CMK (cell line): ENCODE results near the gene ACSL3.
"Not testable (repeated sequence)": the region's sequence is repeated elsewhere in the genome, so short reads cannot be mapped to it uniquely, and the experiment has no call there.

ENCODE experiments used
- DNase-seq: peaks from one replicate; pipeline ENCODE4 v3.0.0-alpha.2; 2010; ENCODE audit warnings: low read depth

ACSL3 gene

DNA sequence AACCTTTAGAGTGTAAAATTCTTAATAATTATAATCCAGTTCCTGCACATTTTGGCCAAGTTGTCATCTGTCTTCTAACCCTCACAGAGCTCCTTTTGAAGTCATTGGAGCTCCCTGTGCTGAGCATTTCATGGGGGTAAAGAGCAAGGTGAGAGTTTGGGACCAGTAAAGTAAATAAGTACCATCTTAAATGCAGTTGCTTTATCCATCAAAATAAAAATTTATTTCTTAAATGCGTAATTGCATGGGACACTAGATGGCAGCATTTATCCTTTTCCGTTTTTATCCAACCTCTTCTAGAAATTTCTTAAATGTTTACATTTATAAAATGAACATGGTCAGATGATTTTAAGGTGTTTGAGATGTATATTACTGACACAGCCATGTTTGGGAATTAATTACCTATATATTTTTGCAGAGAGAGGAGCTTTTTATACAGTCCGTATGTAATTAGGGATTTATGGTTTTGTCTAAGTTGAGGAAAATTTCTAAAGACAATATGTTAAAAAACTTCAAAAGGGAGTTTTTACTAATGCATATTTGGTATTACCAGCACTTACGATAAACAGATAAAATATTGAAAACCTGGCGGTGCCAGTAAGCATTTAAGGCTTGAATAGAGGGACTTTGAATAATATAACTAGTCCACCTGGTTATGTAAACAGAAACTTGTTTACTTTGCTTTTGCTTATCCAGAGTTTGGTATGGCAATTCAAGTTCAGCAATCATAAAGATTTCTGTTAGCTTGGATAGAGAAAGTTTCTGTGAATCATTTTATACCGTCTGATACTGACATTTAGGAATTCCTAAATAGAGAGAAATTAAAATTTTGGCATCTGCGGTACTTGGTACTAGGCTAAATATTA lies 54.5 kb downstream of the ACSL3 start:
- DNase-seq: no peak

DNA sequence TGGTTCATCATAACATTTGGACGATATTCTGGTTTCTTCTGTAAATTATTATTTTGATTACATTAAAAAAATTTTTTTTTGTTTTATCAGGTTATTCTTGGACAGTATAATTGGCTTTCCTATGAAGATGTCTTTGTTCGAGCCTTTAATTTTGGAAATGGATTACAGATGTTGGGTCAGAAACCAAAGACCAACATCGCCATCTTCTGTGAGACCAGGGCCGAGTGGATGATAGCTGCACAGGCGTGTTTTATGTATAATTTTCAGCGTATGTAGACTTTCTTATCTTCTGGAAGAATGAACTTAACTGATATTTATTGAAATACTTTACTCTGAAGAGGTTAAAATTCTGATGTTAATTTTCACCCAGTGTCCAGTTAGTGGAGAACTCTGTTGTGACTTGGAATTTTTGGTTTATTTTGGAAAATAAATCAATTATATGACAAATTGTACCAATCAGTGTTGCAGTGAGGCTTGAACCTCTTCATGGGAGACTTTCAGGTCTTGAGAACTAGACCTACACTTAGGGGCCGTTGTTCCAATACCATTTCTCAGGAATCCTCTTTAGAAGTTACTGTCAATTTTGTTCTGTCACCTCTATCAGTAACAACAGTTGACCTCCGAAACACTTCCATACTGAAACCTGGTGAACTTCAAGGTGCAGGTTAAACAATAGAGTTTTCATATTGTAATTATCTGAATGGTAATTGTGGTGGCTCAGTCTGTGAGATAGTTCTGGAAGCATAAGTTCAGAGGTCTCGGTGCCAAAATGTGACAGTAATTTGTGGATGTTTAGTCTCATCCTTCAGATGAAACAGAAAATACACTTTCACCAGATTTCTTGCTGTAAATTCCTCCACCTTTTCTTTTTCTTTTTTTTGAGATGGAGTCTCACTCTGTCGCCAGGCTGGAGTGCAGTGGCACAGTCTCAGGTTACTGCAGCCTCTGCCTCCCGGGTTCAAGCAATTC lies 55.7 kb downstream of the ACSL3 start:
- no peak for DNase-seq

DNA sequence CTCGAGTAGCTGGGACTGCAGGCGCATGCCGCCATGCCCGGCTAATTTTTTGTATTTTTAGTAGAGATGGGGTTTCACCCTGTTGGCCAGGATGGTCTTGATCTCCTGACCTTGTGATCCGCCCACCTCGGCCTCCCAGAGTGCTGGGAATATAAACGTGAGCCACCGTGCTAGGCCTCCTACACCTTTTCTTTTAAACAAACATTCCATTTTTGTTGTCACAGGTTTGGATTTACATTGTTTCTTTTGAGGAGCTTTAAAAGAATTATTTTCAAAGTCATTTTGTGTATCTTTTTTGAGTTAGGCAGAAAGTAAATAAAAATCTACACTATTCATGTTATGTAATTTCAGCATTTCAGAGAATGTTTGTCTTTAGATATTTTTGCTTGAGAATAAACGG lies 56.4 kb downstream of the ACSL3 start:
- not testable (repeated sequence) for DNase-seq

DNA sequence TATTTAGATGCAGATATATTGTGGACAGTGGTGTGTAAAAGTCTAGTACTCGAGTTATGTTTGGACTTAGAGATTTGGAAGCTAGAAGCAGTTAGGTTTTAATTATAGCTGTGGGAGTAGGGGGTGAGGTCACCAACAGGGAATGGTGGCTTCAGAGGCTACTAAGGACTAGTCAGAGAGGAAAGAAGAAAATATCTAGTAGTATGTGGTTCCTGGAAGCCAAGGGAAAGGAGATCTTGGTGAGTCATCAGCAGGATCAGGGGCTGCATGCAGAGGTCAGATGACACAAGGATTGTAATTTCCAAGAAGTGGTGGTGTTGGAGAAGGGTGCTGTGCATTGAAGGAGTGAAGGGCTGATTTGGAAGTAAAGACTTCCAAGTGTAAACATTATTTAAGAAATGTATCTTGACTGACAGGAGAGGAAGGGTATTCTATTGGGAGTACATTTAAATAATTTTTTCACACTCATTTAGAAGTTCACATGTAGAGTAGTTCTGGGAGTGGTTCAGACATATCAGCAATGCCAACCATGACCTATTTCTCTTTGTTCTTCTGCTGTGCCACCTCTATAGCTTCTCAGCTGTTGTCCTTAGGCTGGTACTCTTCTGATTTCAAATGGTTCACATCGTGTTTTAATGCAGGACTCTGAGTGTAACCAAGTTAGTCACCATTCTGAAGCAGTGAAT lies 59.1 kb downstream of the ACSL3 start:
- DNase-seq: no peak

DNA sequence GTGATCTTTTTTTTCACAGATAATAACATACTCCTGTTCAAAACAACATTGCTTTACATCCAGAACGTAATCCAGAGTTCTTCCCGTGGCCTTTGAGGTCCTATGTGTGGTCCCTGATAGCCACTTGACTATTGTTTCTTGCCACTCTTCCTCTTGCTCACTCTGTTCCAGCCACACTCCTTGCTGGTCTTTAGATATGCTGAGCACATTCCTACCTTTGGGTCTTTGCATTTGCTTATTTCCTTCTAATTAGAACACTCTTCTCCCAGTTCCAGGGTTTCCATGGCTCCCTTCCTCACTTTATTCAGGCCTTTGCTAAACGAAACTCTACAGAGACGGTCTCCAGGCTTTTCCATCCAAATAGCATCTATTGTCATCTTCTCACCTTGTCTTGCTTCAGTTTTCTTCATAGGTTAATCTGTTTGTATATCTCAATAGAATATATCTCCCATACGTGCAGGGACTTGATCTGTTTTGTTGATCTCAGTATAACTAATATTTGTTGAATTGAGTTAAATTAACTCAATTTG lies 59.9 kb downstream of the ACSL3 start:
- no peak for DNase-seq

DNA sequence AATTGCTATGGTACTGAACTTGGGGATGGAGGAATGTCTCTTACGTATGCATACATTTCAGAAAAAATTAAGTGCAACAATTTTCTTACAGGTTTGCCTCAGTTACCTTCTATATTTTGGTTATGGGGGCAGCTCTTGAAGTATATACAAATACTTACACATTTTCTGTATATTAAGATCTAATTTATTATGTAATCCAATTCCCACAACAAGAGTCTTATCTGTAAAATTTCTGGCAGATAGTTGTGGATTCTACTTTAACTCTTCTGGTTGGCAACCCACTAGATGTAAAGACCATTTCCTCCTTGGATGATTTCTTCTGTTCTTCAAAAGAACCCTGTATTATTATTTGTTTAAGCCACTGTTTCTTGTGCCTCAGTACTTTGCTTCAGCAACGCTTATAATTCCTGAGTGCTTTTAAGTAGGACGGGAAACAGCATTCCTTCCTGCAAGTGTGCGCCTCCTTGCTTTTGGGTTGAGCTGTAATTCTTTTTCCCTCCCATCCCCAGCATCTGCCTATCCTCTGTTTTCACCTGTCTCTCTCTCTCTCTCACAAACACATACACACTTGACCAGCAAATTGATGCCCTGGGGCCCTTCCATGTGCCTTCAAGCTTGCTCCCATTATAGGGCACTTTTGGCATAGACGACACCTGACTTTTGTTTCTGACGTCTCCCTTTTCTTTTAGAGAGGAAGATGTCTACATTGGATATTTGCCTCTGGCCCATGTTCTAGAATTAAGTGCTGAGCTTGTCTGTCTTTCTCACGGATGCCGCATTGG lies 61.4 kb downstream of the ACSL3 start:
- no peak for DNase-seq

DNA sequence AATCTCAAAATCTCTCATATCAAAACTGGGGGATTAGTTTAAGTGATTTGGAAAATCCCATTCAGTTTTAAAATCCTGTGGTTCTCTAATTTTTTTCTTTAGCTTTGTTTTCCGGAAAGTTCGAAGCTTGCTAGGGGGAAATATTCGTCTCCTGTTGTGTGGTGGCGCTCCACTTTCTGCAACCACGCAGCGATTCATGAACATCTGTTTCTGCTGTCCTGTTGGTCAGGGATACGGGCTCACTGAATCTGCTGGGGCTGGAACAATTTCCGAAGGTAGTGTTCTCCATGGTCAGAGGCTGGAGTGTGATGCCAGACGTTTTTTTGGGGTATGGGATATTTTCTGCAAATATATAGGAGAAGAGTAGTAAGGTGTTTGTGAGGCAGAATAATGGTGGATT lies 66.1 kb downstream of the ACSL3 start:
- no peak for DNase-seq

DNA sequence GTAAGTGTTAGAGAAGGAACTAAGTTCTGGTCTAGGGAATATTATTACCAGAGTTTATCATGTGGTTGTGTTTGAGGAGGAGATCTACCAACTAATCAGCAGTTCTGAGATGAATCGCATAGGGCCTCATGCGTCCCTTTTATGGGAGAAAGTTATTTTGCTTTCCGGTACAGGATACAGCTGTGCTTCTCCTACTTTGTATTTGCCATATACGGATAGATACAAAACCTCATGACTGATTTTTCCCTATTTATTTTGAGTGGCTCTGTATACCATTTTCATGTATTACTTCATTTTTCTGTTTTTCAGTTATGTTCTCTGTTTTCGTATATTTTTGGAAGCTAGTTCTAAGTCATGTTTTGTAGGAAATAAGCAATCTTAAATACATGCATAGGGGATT lies 66.8 kb downstream of the ACSL3 start:
- DNase-seq: no peak

DNA sequence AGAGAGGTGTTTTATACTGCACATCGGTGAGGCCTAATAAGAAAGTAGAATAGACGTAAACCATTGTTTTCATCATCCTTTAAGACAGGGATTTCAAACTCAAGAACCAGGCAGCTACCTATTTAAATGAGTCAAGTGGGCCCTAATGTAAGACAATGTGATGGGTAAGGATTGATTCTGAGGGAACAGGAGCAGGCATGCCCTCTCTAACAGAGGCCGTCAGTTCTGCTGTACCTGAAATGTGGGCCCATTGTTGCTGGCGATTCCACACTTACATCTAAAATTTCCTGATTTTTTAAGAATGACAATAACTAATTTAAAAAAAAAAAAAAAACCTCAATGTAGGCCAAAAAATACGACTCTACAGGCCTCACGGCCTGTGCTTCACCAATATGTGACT lies 67.5 kb downstream of the ACSL3 start:
- DNase-seq: no peak

DNA sequence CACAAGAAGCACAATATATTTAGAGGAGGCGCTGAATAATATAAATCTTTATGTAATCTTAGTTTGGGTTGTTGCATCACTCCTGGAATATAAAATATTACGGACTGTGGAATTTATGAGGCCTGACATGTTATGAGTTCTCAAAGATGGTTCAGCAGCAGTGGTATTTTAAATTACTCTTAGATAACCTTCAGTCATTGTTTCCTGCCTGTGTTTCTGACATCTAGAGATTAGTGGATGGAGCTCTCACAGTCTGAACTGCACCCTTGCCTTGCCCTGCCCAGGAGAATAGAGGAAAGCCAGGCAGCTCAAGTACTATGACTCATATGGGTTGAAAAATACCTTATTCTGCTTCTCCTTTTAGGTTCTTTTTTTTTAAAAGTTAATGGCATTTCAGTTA lies 70.0 kb downstream of the ACSL3 start:
- DNase-seq: no peak

DNA sequence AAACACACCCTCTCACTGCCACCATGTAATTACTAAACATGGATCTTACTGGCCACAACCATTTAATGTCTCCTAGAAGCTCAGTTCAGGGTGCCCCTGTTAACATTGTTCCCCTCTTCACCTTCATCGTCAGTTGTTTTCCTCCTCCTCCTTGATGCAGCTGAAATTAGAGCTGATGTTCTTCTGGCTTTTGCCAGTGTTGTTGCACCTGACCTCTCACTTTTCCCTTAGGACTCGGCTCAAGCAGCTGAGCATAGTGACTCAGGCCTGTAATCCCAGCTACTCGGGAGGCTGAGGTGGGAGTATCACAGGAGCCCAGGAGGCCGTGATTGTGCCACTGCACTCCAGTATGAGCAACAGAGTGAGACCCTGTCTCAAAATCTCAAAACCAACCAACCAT lies 70.8 kb downstream of the ACSL3 start:
- DNase-seq: no peak

DNA sequence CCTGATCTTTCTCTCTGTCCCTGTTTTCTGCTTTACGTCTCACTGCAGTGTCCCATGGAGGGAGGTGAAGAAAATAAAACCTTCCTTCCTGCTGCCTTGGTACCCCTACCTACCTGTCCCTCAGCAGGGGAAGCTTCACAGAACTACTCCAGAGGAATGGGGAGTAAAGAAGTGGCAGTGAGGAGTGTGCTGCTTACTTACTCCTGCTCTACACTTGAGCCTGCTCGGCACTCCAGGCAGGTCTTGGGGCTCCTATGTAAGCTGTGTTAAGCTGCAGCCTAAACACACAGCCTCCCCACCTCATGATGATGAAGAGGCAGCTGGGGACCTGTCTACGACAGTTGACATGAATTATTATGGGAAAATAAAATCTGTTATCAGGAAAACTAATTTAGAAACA lies 72.6 kb downstream of the ACSL3 start:
- DNase-seq: no peak

DNA sequence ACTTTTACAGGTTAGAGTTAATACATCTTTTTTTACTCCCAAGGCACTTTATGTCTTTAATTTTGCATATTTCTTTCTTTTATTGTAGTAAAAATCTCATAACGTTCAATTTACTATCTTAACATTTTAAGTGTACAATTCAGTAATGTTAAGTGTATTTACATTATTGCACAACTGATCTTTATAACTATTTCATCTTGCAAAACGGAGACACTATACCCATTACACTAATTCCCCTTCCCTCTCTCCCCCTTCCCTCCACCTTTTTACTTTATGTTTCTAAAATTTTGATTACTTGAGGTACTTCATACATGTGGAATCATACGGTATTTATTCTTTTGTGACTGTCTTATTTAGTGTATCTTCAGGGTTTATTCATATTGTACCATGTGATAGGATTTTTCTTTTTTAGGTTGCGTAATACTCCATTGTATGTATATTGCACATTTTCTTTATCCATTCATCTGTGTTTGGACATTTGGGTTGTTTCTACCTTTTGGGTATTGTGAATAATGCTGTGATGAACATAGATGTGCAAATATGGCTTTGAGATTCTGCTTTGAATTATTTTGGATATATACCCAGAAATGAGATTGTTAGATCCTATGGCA lies 75.0 kb downstream of the ACSL3 start:
- DNase-seq: no peak

DNA sequence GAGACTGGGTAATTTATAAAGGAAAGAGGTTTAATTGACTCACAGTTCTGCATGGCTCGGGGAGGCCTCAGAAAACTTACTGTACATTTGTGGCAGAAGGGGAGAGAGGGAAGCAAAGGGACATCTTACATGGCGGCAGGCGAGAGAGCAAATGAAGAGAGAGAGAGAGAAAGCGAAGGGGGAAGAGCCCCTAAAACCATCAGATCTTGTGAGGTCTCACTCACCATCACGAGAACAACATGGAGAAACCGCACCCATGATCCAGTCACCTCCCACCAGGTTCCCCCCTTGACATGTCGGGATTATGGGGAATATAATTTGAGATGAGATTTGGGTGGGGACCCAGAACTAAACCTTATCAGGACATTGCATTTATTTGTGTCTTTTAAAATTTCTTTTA lies 75.9 kb downstream of the ACSL3 start:
- no peak for DNase-seq

DNA sequence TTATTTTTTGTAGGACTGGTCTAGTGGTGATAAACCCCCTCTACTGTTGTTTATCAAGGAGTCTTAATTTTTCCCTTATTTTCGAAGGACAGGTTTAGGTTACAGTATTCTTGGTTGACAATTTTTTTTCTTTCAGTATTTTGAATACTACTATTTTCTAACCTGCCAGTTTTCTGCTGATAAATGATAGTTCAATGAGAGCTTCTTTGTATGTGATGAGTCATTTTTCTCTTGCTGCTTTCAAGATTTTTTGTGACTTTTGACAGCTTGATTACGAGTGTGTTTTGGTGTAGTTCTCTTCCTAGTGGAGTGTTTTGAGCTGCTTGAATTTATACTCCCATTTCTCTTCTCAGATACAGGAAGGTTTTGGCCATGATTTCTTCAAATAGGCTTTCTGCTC lies 77.5 kb downstream of the ACSL3 start:
- no peak for DNase-seq

DNA sequence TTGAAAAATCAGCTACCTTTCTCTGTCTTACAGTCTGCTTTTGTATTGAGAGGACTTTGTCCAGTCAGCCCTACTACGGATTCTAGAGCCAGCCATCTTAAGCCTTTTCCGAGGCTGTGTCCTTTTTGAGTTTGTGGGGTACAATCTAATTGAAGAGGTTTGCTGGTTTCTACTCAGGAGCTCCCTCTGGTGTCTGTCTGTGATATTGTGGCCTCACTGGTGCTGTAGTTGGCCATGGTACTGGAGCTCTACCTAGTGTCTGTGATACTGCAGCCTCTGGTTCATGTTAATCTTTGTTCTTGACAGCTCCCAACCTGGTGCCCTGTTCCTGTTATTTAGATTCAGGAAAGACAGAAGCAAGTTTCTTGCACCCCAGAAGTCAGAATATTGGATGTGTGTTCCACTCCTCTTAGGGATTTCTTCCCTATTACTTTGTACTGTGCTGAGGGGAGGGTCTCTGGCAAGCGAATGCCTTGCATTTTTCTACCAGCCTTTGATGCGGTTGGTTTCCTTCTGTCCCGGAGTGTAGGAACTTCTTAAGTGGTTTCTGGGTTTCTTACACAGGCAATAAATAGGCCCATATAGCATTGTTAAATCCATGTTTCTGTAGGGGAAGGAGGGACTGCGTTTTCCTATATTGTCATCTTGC lies 78.5 kb downstream of the ACSL3 start:
- peak; percentile 47 for DNase-seq

DNA sequence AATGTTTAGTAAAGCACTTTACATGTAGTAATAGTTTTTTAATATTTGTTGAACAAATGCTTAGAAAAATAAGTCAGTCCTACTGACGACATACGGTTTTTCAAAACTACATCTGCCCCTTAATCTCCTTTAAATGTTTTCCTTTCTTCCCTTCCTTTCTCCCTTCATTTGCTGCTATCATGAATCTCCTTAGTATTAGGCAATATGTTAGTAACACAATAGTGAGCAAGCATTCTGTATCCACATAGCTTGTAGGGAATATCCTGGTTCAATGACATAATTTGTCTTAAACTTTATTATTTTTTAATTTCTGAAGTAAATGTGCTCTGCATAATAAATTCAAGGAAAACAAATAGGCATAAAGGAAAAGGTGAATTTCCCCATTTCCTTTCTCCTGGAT lies 79.1 kb downstream of the ACSL3 start:
- no peak for DNase-seq

DNA sequence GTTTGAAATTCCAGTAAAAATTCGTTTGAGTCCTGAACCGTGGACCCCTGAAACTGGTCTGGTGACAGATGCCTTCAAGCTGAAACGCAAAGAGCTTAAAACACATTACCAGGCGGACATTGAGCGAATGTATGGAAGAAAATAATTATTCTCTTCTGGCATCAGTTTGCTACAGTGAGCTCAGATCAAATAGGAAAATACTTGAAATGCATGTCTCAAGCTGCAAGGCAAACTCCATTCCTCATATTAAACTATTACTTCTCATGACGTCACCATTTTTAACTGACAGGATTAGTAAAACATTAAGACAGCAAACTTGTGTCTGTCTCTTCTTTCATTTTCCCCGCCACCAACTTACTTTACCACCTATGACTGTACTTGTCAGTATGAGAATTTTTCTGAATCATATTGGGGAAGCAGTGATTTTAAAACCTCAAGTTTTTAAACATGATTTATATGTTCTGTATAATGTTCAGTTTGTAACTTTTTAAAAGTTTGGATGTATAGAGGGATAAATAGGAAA lies 80.7 kb downstream of the ACSL3 start:
- no peak for DNase-seq

DNA sequence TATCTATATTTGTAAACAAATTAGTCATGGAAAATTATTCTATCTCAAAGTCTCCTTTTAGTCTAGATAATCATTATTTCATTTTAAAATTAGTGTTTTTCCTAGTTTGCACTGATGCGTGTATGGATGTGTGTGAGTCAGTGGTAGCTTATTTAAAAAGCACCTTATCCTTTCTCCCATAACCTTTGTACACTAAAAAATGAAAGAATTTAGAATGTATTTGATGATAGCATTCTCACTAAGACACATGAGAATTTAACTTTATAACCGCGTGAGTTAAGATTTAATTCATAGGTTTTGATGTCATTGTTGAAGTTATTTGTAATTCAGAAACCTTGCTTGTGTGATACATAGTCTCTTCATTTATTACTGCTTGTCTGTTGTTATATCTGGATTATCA lies 81.7 kb downstream of the ACSL3 start:
- no peak for DNase-seq

DNA sequence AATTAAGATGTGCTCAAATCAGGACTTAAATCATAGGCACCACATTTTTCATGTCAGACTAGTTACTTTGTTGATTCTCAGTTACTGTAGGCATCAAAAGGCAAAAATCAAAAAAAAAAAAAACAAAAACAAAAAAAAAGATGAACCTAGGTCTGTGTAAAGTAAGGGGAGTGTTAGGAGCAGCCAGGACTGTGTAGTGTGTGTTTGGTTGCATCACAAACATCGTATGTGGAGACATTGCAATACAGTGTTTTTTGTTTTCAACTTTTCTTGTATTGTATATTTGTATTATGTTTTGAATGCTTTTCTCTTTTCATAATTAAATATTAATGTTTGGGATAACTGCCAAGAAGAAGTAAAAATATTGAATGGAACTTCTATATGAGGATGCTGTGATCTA lies 82.1 kb downstream of the ACSL3 start:
- DNase-seq: no peak
